GM23248 (cell line): ENCODE results near the gene ZNF684. TPM values are rescaled to one million over a fixed set of nuclear protein-coding genes. Genes with fewer than 3 reads are reported as not detected.

Experiments
- DNase-seq: peaks from one replicate; pipeline ENCODE4 v3.0.0-alpha.2; 2015
- H2AFZ ChIP-seq: fragments of 200-600 bp; sonication (generic); 2 replicates; pipeline ENCODE4 v1.6.1; 2016; ENCODE audit warnings: antibody characterized with exemption
- H3F3A ChIP-seq: fragments of 200-600 bp; sonication (generic); 2 replicates; pipeline ENCODE4 v1.6.1; 2016; ENCODE audit warnings: mild to moderate bottlenecking, antibody characterized with exemption, mixed run types; ENCODE audit not compliant: insufficient read depth
- H3K27ac ChIP-seq: fragments of 200-600 bp; sonication (generic); 2 replicates; pipeline ENCODE4 v1.5.1; 2016; ENCODE audit warnings: mild to moderate bottlenecking
- H3K27me3 ChIP-seq: fragments of 200-600 bp; sonication (generic); replicated peaks from 2 replicates; pipeline ENCODE4 v1.6.1; 2016; ENCODE audit warnings: mild to moderate bottlenecking; ENCODE audit not compliant: insufficient read depth
- H3K36me3 ChIP-seq: fragments of 200-600 bp; sonication (generic); 2 replicates; pipeline ENCODE4 v1.6.1; 2016; ENCODE audit warnings: low read depth, mild to moderate bottlenecking
- H3K4me1 ChIP-seq: fragments of 200-600 bp; sonication (generic); 2 replicates; pipeline ENCODE4 v1.6.1; 2016; ENCODE audit warnings: mild to moderate bottlenecking; ENCODE audit not compliant: insufficient read depth
- H3K4me2 ChIP-seq: fragments of 200-600 bp; sonication (generic); one replicate; pipeline ENCODE4 v1.6.1; 2016; ENCODE audit warnings: mild to moderate bottlenecking; ENCODE audit not compliant: unreplicated experiment
- H3K4me3 ChIP-seq: fragments of 200-600 bp; sonication (generic); 2 replicates; pipeline ENCODE4 v1.5.1; 2016; ENCODE audit warnings: mild to moderate bottlenecking
- H3K79me2 ChIP-seq: fragments of 200-600 bp; sonication (generic); 2 replicates; pipeline ENCODE4 v1.6.1; 2016; ENCODE audit warnings: mild to moderate bottlenecking; ENCODE audit not compliant: insufficient read depth
- H3K9ac ChIP-seq: fragments of 200-600 bp; sonication (generic); 2 replicates; pipeline ENCODE4 v1.6.1; 2016; ENCODE audit warnings: mild to moderate bottlenecking
- H3K9me2 ChIP-seq: fragments of 200-600 bp; sonication (generic); 2 replicates; pipeline ENCODE4 v1.6.1; 2016; ENCODE audit warnings: mixed run types, mild to moderate bottlenecking, moderate library complexity; ENCODE audit not compliant: insufficient read depth
- H3K9me3 ChIP-seq: fragments of 200-600 bp; sonication (generic); one replicate; pipeline ENCODE4 v1.6.1; 2017; ENCODE audit warnings: low read depth
- H4K20me1 ChIP-seq: fragments of 200-600 bp; sonication (generic); 2 replicates; pipeline ENCODE4 v1.6.0; 2016; ENCODE audit not compliant: insufficient read depth
- EZH2 ChIP-seq: fragments of 200-600 bp; sonication (generic); IDR thresholded peaks from 2 replicates; pipeline ENCODE4 v1.6.1; 2018; ENCODE audit warnings: antibody characterized with exemption, mild to moderate bottlenecking; ENCODE audit not compliant: insufficient read depth, poor library complexity, severe bottlenecking
- EZH2phosphoT487 ChIP-seq: fragments of 200-600 bp; sonication (generic); IDR thresholded peaks from 2 replicates; pipeline ENCODE4 v1.6.1; 2018; ENCODE audit warnings: antibody characterized with exemption, moderate library complexity, mild to moderate bottlenecking, low read depth; ENCODE audit not compliant: insufficient read depth
- WGBS, 2 experiments: methylation state at CpG; one replicate each; pipeline ENCODE4 v1.1.6; 2015 to 2017; ENCODE audit warnings: low lambda C conversion rate in 2 of 2, low coverage in 1 of 2; ENCODE audit errors: missing lambda C conversion rate in 2 of 2; 5-methylcytosine and 5-hydroxymethylcytosine counted together
- in situ Hi-C: fragments of 300-500 bp; cut with MboI; formaldehyde crosslinking; loops from 2 replicates; pipeline ENCODE4 v1.15.0; 2020
- polyA plus RNA-seq: library from polyadenylated mRNA; unstranded; fragments of >200 nt; fragmentation: Nextera tagmentation; extraction: Ambion mirVana; gene quantifications from 2 replicates; pipeline ENCODE4 v1.2.1, GENCODE V29; 2016
- total RNA-seq: library from RNA; depleted of rRNA; stranded (reverse); fragments of >200 nt; shearing (Covaris generic); gene quantifications from 2 replicates; pipeline ENCODE4 v1.2.3, GENCODE V29; 2014

ZNF684 gene
- total and polyA plus RNA-seq, 2 experiments from 2014 or later, result 3.3 to 9.1 TPM

GRCh38 chr1:40575336-40575735, 43.9 kb downstream of the ZNF684 start:
- no peaks in the 10 kb centered on the region for H3F3A ChIP-seq
- no peak overlapping the region for H3K4me2 ChIP-seq
- no peak overlapping the region for H3K27ac ChIP-seq
- no peak for DNase-seq
- H2AFZ ChIP-seq, result no peak overlapping the region
- TF ChIP-seq EZH2phosphoT487 (no peak), EZH2 (no peak)
- H3K9me2 ChIP-seq, result no peaks in the 10 kb centered on the region
- no peaks in the 10 kb centered on the region for H3K36me3 ChIP-seq
- no peaks in the 10 kb centered on the region for H4K20me1 ChIP-seq
- no peak overlapping the region for H3K9ac ChIP-seq
- in situ Hi-C loops, result no loop called here
- no peaks in the 10 kb centered on the region for H3K4me1 ChIP-seq
- H3K79me2 ChIP-seq, result no peaks in the 10 kb centered on the region
- H3K4me3 ChIP-seq, result no peak overlapping the region
- H3K9me3 ChIP-seq, result no peaks in the 10 kb centered on the region
- no peaks in the 10 kb centered on the region for H3K27me3 ChIP-seq

DNA sequence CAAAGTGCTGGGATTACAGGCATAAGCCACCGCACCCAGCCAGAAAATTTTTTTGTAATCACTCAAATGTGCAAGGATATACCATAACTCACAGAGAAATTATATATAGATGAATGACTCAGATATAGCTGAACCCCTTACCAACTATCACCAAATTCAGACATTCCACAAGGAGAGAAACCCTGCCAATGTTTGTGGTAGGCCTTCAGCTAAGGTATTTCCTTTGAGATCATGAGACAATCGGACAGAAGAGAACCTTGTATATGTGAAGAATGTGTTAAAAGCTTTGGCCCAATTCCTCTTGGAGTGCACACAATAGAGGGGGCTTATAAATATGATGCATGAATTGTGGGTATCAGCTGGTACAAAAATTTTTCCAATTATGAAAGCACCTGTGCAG, 50.7 kb downstream of the ZNF684 start:
- no peaks in the 10 kb centered on the region for H3K36me3 ChIP-seq
- H3K4me2 ChIP-seq, result no peak overlapping the region
- no peaks in the 10 kb centered on the region for H3K79me2 ChIP-seq
- no peaks in the 10 kb centered on the region for H3K9me2 ChIP-seq
- no peak overlapping the region for H2AFZ ChIP-seq
- no peaks in the 10 kb centered on the region for H3F3A ChIP-seq
- no peak overlapping the region for H3K27ac ChIP-seq
- no peaks in the 10 kb centered on the region for H3K9me3 ChIP-seq
- H3K9ac ChIP-seq, result no peak overlapping the region
- in situ Hi-C loops, result no loop called here
- H3K4me3 ChIP-seq, result no peak overlapping the region
- peaks cover 10% of the 10 kb centered on the region for H3K27me3 ChIP-seq
- WGBS, 2 experiments, result 72 to 87% methylated on average over 2 of the region's 2 CpGs
- H4K20me1 ChIP-seq, result no peaks in the 10 kb centered on the region
- peaks cover 6% of the 10 kb centered on the region; the same call in 1 of the 2 replicates for H3K4me1 ChIP-seq
- no peak for DNase-seq
- no peak for TF ChIP-seq EZH2phosphoT487
- TF ChIP-seq EZH2, result no peak

DNA sequence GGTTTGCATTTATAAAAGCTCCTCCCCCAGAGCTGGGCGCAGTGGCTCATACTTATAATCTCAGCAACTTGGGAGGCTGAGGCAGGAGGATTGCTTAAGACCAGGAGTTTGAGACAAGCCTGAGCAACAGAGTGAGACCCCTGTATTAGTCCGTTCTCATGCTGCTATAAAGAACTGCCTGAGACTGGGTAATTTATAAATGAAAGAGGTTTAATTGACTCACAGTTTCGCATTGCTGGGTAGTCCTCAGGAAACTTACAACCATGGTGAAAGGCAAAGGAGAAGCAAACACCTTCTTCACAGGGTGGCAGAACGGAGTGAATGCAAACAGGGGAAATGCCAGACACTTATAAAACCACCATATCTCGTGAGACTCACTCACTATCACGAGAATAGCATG, 52.5 kb downstream of the ZNF684 start:
- no peaks in the 10 kb centered on the region for H3K9me3 ChIP-seq
- H4K20me1 ChIP-seq, result no peaks in the 10 kb centered on the region
- H3K9me2 ChIP-seq, result no peaks in the 10 kb centered on the region
- no peaks in the 10 kb centered on the region for H3K79me2 ChIP-seq
- no peak for DNase-seq
- peaks cover 10% of the 10 kb centered on the region for H3K27me3 ChIP-seq
- H3K36me3 ChIP-seq, result no peaks in the 10 kb centered on the region
- peaks cover 6% of the 10 kb centered on the region; the same call in 1 of the 2 replicates for H3K4me1 ChIP-seq
- H3K4me3 ChIP-seq, result no peak overlapping the region
- H3K9ac ChIP-seq, result no peak overlapping the region
- TF ChIP-seq EZH2 (no peak), EZH2phosphoT487 (no peak)
- H3F3A ChIP-seq, result no peaks in the 10 kb centered on the region
- WGBS, 2 experiments, result 51 to 62% methylated on average over 6 of the region's 6 CpGs
- no peak overlapping the region for H3K4me2 ChIP-seq
- in situ Hi-C loops, result no loop called here
- no peak overlapping the region for H3K27ac ChIP-seq
- no peak overlapping the region for H2AFZ ChIP-seq

DNA sequence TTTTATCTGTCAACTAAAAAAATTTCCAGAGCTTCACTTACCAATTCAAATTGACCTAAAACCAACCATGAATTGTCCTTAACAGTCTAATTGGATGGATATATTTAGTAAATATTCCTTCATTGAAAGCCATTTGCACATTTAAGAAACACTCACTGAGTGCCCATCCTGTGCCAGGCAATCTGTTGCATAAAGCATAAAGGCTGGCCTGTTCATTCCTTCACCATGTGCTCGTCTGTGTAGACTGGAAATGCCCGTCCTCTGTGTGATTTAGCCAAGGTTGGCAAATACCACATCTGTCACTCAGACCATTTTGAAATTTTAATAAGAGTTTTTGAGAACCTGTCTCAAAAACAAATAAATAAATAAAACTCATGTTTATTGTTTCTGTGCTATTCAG, 57.1 kb downstream of the ZNF684 start:
- Histone ChIP-seq H4K20me1 (no peaks in the 10 kb centered on the region), H3F3A (no peaks in the 10 kb centered on the region), H3K36me3 (no peaks in the 10 kb centered on the region), H3K4me3 (no peak overlapping the region), H3K79me2 (no peaks in the 10 kb centered on the region), H3K9me2 (no peaks in the 10 kb centered on the region), H3K27ac (no peak overlapping the region), H3K27me3 (peaks cover 10% of the 10 kb centered on the region), H3K9ac (no peak overlapping the region), H3K9me3 (no peaks in the 10 kb centered on the region), H3K4me1 (peaks cover 5% of the 10 kb centered on the region; the same call in 1 of the 2 replicates), H3K4me2 (no peak overlapping the region), H2AFZ (no peak overlapping the region)
- 46% methylated on average over 2 of the region's 2 CpGs for WGBS, 2 experiments
- DNase-seq, result no peak
- TF ChIP-seq EZH2 (no peak), EZH2phosphoT487 (no peak)
- in situ Hi-C loops, result no loop called here
